HepG2 (cell line): ENCODE data around the gene LRRC74B.
"Not testable (repeated sequence)": the region's sequence is repeated elsewhere in the genome, so short reads cannot be mapped to it uniquely, and the experiment has no call there.

Experiments
- EZH2 ChIP-seq: conservative IDR thresholded peaks from 2 replicates; pipeline ENCODE4 v1.6.1; 2012; ENCODE audit warnings: mild to moderate bottlenecking, low read depth, low read length, moderate library complexity
- FOXA3 ChIP-seq: IDR thresholded peaks from 2 replicates; pipeline ENCODE4 v1.6.1; 2016; ENCODE audit warnings: missing genetic modification reagents, missing compliant biosample characterization
- GTF2F1 ChIP-seq: fragments of 150-350 bp; IDR thresholded peaks from 2 replicates; pipeline ENCODE4 v1.6.1; 2014; ENCODE audit warnings: low read length
- MIER3 ChIP-seq: IDR thresholded peaks from 2 replicates; pipeline ENCODE4 v1.6.1; 2016; ENCODE audit warnings: missing compliant biosample characterization, borderline replicate concordance
- POLR2AphosphoS5 ChIP-seq: IDR thresholded peaks from 2 replicates; pipeline ENCODE4 v1.6.1; 2012; ENCODE audit warnings: low read depth, low read length
- TAF15 ChIP-seq: fragments of 200-400 bp; formaldehyde crosslinking; IDR thresholded peaks from one replicate; pipeline ENCODE4 v1.6.1; 2018; ENCODE audit warnings: mild to moderate bottlenecking, low read depth, low read length; ENCODE audit not compliant: poor library complexity, severe bottlenecking
- TP53 ChIP-seq: sonication (generic); formaldehyde crosslinking; conservative IDR thresholded peaks from 2 replicates; pipeline ENCODE4 v1.4.0; 2020; ENCODE audit warnings: missing genetic modification reagents
- ZFAT ChIP-seq: sonication (generic); formaldehyde crosslinking; conservative IDR thresholded peaks from 2 replicates; pipeline ENCODE4 v1.8.1; 2023; ENCODE audit warnings: missing genetic modification reagents, inconsistent platforms
- ZNF274 ChIP-seq: sonication (generic); formaldehyde crosslinking; IDR thresholded peaks from 2 replicates; pipeline ENCODE4 v1.5.1; 2020; ENCODE audit warnings: mild to moderate bottlenecking, missing genetic modification reagents
- ZNF780A ChIP-seq: sonication (generic); formaldehyde crosslinking; IDR thresholded peaks from 2 replicates; pipeline ENCODE4 v1.8.0; 2022; ENCODE audit warnings: mild to moderate bottlenecking, missing genetic modification reagents, moderate library complexity
- TF ChIP-seq, protein P1 (sequence below): IDR thresholded peaks from 2 replicates; pipeline ENCODE4 v1.6.1; 2012; ENCODE audit warnings: low read length, improper control_type of control experiment

DNA sequence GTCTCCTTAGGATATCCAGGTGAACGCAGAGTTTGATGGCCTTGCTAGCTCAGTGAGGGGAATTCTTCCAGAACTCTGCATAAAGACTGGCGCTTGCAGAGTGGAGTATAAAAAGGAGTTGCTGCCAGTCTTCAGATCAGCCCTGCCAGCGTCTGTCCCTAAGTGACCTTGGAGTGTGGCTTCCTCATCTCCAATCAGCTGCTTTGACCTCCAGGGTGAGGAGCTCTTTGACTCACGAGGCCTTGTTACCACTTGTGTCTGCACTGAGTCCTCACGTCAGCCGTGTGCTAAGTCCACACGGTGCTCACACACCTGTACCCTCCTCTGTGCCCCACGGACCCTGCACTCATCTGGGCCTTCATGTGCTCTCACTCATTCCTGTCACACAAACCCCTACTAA is 14.6 kb downstream of the LRRC74B start:
- TF ChIP-seq FOXA3 (CRISPR knock-in tag); ZNF780A (CRISPR knock-in tag); ZFAT (CRISPR knock-in tag); EZH2; TAF15; ZNF274; POLR2AphosphoS5; GTF2F1; MIER3; TP53 (CRISPR knock-in tag): not testable (repeated sequence)
- TF ChIP-seq, protein P1, sequence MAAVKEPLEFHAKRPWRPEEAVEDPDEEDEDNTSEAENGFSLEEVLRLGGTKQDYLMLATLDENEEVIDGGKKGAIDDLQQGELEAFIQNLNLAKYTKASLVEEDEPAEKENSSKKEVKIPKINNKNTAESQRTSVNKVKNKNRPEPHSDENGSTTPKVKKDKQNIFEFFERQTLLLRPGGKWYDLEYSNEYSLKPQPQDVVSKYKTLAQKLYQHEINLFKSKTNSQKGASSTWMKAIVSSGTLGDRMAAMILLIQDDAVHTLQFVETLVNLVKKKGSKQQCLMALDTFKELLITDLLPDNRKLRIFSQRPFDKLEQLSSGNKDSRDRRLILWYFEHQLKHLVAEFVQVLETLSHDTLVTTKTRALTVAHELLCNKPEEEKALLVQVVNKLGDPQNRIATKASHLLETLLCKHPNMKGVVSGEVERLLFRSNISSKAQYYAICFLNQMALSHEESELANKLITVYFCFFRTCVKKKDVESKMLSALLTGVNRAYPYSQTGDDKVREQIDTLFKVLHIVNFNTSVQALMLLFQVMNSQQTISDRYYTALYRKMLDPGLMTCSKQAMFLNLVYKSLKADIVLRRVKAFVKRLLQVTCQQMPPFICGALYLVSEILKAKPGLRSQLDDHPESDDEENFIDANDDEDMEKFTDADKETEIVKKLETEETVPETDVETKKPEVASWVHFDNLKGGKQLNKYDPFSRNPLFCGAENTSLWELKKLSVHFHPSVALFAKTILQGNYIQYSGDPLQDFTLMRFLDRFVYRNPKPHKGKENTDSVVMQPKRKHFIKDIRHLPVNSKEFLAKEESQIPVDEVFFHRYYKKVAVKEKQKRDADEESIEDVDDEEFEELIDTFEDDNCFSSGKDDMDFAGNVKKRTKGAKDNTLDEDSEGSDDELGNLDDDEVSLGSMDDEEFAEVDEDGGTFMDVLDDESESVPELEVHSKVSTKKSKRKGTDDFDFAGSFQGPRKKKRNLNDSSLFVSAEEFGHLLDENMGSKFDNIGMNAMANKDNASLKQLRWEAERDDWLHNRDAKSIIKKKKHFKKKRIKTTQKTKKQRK: not testable (repeated sequence)
